ENCODE results near the gene BICC1.

DNA sequence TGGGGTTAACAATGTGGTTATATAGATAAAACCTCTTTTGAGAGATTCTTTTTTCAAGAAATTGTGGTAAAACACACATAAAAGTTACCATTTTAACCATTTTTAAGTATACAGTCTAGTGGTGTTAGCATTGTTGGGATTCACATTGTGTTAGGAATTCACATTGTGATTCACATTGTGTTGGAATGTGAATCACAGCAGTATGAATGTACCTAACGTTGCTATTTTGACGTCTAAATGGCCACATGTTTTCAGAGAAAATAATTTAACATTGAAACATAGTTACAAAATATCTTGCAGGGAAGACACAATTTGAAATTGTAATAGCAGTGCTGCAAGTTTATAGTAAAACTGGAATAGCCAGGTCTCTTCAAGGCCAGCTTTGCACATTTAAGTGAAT is 129.0 kb downstream of the BICC1 start:
- TF ChIP-seq CTCF (IDR thresholded peaks at IDR 0.05; ENCODE audit: low read length), result no peak
- TF ChIP-seq EZH2 (IDR thresholded peaks at IDR 0.05; ENCODE audit: borderline replicate concordance, low read length), result no peak

All from OCI-LY1 (cell line).